ELR (cell line): Measurements from ENCODE around the gene NXF1.
"Not testable (repeated sequence)": the region's sequence is repeated elsewhere in the genome, so short reads cannot be mapped to it uniquely, and the experiment has no call there.

ENCODE experiments used
- DNase-seq: peaks from one replicate; pipeline ENCODE4 v3.0.0-alpha.2; 2015; ENCODE audit warnings: low read depth

NXF1 gene

DNA sequence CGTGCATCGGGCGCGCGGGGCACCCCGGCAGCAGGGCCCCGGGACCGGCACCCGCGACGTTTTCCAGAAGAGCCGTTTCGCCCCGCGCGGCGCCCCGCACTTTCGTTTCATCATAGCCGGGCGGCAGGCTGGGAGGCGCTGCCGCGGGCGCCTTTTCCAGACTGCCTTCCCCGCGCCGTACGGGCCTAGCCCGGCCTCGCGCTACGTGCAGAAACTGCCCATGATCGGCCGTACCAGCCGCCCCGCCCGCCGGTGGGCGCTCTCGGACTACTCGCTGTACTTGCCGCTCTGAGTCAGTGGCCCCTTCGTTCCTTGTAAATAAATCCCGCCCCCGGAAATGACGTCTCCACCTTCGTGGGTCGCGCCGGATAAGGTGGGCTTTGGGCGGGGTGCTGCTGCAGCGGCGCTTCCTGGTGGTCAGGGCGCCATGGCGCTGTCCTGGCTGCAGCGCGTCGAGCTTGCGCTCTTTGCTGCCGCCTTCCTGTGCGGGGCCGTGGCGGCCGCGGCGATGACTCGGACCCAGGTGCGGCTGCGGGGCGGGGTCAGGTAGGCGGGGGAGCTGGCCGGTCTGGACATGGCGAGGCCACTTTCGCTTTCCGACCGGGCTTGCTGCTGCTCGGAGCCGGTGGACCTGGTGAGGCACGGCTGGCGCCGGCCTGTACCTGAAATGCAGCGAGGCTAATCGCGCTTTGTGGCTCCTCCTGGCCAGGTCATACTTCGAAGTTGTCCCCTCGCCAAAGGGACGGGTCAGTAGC is 18.1 kb downstream of the NXF1 start, which contains the start of gene TMEM179B:
Gene TMEM179B, plus strand, starts transcription at position 398 of the 755 bp plus-strand sequence. Its CDS starts 30 bp downstream, at position 428.
- peak; percentile 100 for DNase-seq

DNA sequence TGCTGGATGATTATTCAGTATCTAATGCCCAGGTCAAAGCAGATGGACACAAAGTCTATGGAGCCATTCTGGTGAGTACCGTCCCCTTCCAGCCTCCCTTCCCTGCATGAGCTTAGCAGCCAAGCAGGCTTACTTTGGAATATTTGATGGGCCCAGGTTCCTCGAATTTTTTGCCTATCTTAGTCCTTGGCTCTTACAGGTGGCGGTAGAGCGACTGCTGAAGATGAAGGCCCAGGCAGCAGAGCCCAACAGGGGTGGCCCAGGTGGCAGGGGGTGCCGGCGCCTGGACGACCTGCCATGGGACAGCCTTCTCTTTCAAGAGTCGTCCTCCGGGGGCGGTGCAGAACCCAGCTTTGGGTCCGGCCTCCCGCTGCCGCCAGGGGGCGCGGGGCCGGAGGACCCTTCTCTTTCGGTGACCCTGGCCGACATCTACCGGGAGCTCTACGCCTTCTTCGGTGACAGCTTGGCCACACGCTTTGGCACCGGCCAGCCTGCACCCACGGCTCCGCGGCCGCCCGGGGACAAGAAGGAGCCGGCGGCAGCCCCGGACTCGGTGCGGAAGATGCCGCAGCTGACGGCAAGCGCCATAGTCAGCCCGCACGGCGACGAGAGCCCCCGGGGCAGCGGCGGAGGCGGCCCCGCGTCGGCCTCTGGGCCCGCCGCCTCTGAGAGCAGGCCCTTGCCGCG is 18.8 kb downstream of the NXF1 start:
- DNase-seq: peak; percentile 89

DNA sequence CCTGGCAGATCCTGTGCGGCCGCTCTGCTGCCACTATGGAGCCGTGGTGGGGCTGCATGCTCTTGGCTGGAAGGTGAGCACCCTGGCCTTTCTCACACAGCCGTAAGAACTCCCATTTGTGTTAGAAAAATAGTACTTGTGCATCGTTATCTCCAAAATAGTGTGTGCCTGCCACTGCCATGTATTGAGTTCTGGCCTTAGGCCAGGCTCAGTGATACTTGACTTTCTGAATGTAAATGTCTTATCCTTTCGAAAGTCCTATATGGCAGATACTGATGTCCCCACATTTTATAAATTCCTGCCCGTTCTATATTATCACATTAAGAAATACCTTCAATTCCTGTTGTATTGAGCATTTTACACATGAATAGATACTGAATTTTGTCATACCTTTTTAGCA is 22.5 kb downstream of the NXF1 start:
- no peak for DNase-seq

DNA sequence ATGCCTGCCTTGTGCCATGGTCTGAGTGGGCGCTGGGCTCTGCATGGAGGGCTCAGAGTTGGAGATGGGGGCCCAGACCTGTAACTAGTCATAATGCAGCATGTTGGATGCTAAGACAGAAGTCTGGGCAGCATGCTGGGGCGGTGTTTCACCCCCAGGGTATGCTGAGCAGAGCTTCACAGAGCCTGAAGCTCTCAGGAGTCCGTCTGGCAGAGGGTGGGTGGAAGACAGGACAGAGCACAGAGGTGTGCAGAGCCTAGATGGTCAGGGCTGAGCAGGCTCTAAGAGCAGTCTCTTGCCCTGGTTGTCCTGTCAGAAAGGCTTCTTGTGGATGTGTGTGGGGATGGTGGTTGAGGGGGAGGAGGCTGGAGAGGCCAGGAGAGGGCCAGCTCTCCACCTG is 26.8 kb downstream of the NXF1 start:
- no peak for DNase-seq

DNA sequence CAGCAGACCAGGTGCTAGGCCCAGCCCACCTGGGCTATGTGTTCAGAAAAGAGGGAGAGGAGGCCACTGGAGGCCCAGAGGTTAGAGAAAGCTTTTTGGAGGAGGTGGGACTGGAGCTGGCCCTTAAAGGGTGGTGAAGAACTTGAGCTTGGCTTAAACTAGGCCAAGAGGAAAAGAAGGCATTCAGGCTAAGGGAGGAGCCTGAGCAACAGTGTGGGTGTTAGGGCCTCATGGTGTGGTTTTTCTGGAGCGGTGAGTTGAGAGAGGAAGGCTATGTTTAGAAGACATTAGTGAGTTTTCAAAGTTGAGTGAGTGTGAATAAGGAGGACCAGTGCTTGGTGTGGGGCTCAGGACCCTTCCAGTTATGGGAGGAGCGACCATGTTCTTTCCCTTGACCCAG is 27.9 kb downstream of the NXF1 start:
- no peak for DNase-seq

DNA sequence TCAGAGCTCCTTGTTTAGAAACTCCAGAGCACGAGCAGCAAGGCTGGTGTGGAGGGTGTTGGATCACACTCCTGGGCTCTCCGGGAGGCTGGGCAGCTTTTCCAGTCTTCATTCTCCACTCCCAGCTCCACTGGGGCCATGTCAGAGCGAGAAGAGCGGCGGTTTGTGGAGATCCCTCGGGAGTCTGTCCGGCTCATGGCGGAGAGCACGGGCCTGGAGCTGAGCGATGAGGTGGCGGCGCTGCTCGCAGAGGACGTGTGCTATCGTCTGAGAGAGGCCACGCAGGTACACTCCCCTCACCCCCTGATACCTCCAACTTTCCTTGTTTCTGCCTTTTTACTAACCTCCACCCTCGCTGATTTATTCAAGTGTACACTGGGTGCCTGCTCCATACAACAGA is 29.6 kb downstream of the NXF1 start:
- DNase-seq: no peak

DNA sequence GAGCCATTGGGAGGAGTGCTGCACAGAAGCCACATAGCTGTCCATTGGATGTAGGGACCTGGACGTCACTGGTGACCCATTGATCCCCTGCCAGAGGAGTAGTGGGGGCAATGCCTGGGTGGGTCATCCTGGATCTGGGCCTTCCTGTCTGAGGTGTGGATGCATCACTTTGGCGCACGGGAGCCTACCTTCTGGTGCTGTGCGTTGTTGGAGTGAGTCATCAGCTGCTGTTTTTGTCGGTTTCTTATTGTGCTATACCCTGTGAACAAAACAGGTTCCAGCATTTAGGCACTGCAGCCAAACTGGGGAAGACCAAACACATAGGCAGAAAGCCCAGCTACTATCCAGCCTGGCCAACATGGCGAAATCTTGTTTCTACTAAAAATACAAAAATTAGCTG is 30.8 kb downstream of the NXF1 start:
- no peak for DNase-seq

DNA sequence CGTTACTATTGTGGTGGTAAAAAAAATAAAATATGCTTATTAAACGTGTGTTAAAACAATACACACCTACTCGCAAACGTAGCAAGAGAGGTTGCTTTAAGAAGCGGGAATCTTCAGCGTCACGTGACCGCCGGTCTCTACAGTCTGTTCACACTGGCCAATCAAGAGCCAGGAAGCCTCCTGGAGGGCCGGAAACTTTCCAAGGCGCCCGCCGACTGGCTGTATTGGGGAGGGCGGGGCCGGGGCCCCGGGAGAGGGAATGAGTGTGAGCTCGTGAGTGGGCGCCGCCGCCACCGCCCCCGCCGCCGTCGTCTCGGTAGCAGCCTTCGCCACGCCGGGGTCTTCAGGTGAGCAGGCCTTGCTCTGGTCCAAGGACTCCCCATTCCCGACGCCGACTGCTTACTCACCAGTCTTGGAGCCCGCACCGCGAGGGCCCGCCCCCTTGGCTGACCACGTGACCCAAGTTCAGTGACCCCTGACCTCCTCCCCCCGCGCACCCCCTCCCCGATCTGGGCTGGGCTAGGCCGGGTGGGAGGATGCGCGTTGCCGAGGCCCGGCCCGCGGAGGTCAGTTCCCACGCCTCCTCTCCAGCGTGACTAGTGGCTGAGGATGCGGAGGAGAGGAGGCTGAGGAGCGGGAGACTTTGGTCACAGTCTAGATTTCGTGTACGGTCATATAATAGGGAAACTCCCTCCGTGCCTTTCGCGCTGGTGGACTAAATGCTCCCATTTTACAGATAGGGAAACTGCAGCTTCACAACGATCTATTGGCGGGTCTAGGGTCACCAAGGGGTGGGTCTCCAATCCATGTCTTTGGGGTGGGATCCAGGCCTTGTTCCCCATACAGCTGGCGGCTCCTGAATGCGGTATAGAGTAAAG is 33.9 kb downstream of the NXF1 start, which contains the start of gene TAF6L:
Gene TAF6L, plus strand, starts transcription at position 253 of the 878 bp plus-strand sequence. CDS start 4,388 bp downstream, outside the sequence.
- peak; percentile 97 for DNase-seq

DNA sequence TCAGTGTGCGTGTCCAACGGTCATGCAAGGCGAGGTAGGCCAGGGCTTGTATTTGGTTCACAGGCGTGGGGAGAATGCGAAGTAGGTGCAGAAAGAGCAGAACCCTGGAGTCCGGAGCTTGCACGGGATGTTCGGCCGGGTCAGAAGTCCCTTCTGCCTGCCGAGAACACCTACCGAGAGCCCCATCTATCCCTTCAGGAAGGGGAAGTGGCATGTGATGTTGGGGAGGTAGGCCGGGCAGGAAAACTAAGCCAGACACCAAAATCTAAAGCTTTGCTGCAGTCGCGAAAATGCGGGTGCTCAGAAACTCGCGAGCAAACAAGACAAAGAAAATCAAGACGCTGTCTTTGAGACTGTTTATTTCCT is 34.5 kb downstream of the NXF1 start:
- no peak for DNase-seq

DNA sequence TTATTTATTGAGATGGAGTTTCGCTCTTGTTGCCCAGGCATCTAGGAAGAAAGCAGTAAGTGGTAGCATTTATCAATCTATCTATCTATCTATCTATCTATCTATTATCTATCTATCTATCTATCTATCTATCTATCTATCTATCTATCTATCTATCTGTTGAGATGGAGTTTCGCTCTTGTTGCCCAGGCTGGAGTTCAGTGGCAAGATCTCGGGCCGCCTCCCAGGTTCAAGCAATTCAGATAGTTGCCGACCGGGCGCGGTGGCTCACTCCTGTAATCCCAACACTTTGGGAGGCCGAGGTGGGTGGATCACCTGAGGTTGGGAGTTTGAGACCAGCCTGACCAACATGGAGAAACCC is 44.4 kb downstream of the NXF1 start:
- DNase-seq: not testable (repeated sequence)

DNA sequence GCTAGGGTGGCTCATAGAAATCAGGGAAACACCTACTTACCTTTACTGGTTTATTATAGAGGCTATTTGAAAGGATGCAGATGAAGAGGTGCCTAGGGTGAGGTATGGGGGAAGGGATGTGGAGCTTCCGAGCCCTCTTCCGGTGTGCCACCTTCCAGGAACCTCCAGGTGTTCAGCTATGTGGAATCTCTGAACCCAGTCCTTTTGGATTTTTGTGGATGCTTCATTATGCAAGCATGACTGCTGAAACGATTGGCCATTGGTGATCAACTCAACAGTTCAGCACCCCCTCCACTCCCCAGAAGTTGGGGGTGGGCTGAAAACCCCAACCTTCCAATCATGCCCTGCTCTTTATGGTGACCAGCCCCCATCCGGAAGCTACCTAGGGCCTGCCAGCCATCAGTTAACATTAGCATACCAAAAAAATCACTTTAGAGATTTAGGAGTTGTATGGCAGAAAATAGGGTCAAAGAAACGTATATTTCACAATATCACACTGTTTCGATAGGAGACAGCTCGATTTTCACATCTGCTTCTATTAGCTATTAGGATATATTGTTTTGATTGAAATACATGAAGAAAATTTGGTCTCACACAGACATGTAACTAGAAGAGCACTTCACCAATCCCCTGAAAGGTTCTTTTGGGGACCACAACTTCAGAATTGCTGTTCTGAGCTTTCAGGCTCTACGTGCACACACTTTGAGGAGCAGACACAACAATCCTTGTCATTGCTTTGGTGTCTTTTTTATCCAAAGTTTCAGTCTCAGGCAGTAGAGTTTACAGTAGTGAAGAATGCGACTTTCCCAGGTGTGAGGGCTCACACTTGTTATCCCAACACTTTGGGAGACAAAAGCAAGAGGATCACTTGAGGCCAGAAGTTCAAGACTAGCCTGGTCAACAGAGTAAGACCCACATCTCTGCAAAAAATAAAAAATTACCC is 47.1 kb downstream of the NXF1 start:
- DNase-seq: no peak

DNA sequence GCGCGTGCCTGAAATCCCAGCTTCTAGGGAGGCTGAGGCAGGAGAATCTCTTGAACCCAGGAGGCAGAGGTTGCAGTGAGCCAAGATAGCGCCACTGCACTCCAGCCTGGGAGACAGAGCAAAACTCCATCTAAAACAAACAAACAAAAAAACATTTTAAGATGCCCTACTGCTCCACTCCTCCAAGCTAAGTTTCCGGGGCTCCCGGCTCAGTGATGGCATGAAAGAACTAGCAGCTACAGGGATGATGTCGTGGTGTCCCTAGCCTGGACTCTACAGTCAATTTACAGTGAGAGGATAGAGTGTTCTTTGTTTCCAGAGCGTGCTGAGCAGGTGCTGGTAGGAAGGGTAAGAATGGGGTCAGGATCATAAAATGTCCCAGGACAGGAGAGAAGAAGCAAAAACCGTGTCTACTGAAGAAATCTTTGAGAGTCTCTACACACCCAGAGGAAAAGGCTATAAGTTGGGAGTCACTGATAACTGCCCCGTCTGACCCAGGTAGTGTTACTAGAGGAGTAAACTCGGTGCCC is 50.1 kb downstream of the NXF1 start:
- no peak for DNase-seq

DNA sequence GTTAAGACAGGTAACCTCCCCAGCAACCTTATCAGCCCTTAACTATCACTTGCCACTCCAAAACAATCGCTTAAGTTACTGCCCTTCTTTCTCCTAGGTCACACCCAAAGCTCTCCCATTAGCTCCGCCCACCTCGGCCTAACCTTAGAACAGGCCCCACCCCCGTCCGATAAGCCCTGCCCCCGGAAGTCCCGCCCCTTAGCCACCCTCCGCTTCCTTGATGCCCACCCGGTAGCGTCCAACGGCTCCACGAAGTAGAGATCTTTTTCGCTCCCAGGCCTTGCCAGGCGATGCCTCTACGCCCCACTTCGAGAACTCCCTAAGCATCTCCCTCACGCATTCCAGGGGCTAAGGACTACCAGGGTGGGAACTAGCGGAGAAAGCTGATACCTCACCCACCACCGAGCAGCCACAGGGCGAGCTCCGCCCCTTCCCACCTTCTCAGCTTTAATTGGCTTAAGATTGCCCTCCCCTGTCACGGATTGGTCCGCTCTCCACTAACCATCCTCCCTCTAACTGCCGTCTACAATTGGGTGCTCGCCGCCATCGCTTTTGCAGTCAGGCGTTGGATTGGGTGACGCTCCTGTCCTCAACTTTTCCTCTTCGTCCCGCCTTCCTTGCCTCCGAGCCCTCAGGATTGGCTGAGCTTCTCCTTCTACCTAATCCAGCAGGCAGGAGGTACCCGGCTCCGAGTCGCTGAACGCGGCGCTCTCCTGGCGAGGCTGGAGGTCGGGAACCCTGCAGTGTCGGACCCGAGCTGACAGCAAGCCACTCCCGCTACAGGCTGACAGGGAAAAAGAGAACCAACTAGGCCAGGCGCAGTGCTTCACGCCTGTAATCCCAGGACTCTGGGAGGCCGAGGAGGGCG is 51.3 kb downstream of the NXF1 start, which contains the start of gene ZBTB3:
Gene ZBTB3, minus strand, starts transcription at position 425 of the 868 bp plus-strand sequence. CDS start 496 bp downstream, outside the sequence.
- peak; percentile 99 for DNase-seq

DNA sequence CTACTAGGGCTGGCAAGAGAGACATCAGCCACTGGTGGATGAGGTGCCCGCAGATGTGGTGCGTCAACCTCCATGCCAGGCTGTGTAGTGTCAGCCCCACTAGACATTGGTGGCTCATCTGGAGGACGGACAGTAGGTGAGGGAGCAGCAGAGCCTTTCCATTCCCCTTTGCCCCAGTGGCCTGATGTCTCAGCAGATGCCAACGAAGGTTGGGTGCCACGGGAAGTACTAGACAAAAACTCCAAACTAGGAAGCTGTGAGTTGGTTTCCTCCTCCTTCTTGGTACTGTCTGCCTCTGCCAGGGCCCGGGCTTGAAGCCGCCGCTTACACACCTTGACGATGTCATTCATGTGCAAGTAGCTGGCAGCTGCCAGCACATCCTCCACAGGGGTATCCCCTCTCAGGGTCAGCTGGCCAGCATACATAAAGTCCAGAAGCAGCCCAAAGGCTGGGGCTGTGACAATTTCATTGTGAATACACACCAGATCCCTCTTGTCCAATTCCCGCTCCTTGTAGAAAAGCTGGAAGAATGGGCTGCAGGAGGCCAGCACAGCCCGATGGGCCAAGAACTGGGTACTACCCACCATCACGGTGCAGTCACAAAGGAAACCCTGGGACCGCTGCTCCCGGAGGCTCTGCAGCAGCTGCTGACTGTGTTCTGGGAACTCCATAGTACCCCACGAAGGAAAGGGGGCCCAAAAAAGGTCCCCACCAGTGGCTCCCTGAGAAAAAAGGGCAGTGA is 52.1 kb downstream of the NXF1 start:
- no peak for DNase-seq

DNA sequence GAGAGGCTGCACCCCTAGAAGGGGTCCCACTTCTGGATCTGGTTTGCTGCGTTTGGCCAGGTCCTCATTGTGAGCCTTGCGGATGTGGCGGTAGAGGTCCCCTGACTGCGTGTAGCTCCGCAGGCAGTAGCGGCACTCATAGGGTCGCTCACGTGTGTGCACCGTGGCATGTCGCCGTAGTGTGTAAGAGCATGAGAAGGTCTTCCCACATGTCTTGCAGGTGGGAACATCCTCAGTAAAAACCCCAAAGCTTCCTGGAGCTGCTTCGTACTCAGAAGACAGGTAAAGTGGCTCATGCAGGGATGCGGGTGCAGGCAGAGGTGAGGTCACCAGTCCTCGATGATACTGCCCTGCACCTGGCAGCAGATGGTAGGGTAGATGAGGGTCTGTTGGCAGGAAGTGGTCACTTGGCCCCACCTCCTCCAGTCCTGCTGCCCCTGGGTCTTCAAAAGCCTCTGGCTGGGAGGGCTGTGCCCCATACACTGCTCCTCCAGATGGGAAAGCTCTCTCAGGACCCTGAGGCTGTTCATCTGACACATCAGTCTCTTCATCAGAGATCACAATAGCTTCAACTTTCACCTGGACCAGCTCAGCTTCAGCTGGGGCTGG is 53.0 kb downstream of the NXF1 start:
- no peak for DNase-seq

DNA sequence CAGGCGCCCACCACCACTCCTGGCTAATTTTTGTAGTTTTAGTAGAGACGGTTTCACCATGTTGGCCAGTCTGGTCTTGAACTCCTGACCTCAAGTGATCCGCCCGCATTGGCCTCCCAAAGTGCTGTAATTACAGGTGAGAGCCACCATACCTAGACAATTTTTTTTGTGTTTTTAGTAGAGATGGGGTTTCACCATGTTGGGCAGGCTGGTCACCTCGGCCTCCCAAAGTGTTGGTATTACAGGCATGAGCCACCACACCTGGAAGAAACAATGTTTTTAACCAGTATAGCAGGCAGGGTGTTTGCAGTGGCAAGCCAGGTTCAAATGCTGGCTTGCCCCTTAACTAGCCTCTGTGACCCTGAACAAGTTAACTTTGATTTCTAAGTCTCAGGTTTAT is 55.3 kb downstream of the NXF1 start:
- DNase-seq: not testable (repeated sequence)

DNA sequence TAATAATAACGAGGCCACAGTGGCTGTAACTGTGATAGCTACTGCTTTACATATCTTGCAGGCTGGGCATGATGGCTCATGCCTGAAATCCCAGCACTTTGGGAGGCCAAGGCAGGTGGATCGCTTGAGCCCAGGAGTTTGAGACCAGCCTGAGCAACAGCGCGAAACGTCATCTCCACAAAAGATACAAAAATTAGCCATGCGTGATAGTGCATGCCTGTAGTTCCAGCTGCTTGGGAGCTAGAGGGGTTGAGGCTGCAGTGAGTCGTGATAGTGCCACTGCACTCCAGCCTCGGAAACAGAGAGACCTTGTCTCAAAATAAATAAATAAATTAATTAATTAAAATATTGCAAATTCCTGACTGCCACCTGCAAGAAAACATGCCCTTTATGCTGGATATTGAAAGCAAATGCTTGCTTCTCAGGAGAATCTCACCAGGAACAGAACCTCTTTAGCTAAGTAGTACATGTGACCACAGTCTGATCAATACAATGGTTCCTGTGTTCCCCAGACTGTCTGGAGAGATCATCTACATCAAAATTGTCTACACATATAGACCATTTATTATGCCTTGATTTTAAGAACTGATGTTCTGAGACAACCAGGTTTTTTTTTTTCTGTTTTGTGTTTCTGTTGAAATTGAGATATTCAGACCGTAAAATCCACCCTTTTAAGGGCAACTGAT is 57.6 kb downstream of the NXF1 start:
- DNase-seq: no peak
